GM19452 (cell line): Measurements from ENCODE around the gene LMO3.

Experiments
- ATAC-seq: cut with Tn5 transposase; IDR thresholded peaks from one replicate; pipeline ENCODE4 v1.9.1; 2021; ENCODE audit not compliant: unreplicated experiment

The LMO3 gene

GRCh38 chr12:16606117-16606200 lies at the start of gene LMO3:
LMO3 (minus strand) TSS chr12:16606162; CDS start chr12:16600860, 5,302 bp downstream.
- no peak for ATAC-seq

DNA sequence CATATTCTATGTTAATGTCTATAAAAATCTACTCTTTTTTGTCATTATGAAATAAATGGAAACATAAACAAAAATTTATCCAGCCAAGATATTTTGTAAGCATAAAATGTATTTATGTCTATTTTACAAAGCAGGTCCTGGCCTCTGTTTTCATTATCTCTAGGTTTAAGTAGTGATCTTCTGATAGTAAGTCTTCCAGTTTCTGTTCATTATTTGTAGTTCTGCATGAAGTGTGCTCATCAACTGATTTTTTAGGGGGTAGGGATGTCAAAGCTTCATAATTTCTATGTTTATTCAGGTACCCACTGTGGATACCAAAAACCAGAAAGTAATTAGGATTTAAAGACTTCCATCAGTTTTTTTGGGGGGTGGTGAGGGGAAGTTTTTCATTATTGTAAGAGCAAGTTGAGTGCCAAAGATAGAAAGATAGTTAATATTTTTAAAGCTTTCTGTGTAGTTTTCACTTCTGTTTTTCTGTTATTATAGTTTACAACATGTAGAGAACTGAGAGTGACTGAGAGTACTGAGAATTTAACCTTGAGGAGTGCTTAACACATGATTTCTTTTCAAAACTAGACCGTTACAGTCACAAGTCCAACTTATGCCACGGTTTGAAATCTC lies 30.6 kb upstream of the LMO3 start:
- peak; percentile 81 for ATAC-seq

- ATAC-seq, result no peak
Measured at GRCh38 chr12:16634786-16635185, 28.8 kb upstream of the LMO3 start.

- ATAC-seq, result no peak
Measured at GRCh38 chr12:16626991-16627390, 21.0 kb upstream of the LMO3 start.

GRCh38 chr12:16622338-16622737 lies 16.4 kb upstream of the LMO3 start:
- ATAC-seq, result no peak

GRCh38 chr12:16619537-16619936 lies 13.6 kb upstream of the LMO3 start:
- no peak for ATAC-seq

DNA sequence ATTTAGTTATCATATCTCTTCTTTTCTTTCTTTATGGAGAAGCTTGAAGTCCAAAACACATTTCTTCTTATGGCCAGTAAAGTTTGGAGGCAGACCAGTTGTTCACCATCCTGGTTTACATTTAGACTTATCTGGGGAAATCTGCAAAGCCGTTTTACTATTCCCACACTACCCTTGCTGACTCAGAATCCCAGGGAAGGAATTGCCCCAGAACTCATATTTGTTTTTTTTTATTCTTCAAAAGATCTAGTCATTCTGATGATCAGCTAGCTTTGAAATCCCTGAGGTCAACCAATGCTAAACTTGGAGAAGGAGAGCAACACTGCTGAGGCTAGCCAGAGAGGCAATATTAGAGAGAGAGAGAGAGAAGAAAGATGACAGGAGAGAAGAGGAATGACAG lies 12.3 kb upstream of the LMO3 start:
- no peak for ATAC-seq

- ATAC-seq, result no peak
Measured at GRCh38 chr12:16613199-16613598, 7.2 kb upstream of the LMO3 start.

DNA sequence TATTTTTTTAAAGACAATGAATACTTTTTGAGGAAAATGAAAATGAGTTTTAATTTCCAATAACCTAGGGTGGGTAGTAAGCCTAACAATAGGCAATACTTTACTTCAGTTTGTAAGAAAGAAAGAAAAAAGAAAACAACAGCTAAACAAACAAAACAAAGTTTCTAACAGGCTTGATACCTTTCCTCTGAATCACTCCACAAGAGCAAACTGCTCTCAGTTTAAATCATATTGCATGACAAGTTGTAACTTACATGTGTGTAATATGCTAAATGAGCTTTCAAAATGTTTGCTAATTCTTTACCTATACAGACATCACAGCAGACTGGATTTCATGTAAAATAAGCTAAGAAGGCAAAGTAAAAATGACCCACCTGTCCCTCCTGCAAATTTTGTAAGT lies 6.7 kb upstream of the LMO3 start:
- no peak for ATAC-seq

DNA sequence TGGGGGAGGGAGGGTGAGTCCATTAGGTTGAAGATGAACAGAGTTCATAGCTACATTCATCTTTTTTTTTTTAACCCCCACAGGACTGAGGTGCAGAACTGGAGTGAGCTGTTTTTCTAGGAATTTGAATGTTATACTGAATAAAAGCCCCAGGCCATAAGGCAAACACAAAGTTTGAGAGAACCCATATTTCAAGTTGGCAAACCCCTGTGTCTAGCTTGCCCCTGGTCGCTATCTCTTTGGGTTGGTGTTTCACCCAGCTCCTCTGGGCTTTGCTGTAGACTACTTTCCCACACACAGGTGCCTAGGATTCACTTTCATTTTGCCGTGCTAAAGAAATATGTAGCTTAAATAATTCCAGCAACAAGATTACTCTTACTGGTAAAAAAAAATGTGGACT lies 5.2 kb upstream of the LMO3 start:
- no peak for ATAC-seq

DNA sequence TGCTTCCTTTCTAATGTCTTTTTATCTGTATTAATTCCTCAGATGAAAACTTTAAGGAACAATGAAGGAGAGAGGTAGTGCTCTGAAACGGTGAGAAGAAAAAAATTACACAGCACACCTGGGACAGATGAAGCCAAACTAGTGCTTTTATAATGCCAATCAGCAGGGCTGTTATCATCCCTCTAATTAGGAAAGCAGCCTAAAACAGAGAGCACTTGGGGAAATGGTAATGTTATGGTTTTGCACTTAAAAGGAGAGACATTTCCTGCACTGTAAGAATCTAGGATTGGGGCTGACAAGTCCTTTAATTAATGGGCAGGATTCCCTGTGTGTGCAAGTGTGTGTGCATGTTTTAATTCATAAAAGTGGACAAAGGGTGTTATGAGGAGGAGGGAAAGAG lies 4.8 kb upstream of the LMO3 start:
- no peak for ATAC-seq

DNA sequence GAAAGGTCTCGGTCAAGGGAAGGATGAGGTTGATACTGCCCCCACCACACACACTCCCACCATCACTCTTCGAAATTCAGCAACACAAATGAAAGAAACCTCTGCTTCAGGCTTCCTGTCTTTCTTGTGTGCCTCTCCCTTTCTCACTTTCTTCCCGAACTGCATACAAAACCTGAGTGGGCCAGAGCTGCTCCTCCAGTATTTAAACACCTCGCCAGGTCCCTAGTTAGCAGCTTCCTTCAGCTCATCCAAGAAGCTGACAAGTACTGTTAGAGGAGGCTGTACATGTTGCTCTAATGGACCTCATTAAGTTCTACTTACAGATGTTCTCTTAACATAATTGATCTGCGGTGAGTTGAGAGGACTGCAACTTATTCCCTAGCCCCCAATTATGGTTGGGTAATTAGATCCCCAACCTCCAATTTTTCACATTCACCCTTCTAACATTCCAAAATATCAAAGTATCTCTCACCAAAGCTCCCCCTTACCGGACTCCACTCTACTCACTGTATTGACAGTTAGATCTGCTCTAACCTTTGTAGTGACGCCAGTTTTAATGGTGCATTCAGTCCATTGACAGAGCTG lies 4.1 kb upstream of the LMO3 start:
- ATAC-seq, result no peak

DNA sequence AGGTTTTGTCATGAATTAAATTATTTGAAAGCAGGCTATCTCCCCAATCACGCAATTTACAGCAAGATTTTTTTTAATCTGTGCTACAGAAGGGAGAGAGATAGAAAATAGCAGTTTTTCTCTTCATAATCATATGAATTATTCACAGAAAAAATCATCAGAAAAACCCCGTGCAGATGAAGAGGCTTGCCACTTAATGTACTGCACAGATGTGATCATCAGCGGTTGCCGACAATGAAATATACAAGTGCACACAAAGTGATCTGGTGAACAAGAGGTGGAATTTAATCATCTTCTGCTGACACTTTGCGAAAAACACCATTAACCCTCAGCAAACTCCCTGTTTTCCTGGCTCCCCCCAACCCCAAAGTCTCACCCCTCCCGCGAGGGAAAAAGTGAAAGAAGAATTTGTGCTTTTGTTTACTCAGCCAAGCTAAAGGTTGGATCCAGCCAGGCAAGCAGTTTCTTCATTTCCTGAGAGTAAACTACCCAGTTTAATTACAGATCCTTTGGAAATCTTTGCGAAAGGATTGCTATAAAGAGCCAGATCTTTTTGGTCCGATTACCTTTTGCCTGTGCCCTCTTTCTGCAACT lies 3.1 kb upstream of the LMO3 start:
- no peak for ATAC-seq

DNA sequence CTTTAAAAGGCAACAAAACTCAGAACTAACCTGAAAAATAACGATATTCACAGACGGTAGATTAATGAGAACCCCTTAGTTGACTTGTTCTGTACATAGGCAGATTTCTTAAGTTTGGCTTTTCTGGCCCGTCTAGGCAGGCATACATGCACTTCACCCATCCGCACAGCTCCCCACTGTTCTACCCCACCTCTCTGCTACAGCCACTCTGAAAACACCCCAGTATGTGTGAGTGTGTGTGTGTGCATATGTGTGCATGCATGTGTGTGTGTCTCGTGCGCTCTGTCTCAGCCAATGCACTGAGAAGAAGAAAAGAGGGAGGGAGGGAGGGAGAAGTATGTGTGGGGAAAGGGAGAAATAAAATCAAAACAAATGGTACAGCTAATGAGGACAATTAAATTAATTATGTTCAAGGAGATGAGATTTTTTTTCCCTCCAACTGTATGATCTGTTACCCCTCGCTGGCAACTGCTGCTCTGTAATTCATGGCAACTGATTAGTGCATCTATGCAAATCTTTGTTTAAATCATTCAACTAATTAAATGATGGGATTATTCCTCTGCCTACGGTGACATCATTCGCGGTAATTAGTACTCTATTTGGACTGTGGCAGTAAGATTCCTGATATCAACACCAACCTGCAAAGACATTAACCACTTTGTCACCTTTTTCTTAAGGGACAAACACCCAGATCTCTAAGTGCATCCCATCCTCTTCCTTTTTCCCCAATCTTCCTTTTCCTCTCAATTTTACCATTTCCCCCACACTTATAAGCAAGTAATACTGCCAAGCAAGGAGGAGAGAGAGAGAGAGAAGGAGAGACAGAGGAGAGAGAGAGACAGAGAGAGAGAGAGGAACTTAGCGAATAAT lies 2.2 kb upstream of the LMO3 start:
- ATAC-seq, result no peak

DNA sequence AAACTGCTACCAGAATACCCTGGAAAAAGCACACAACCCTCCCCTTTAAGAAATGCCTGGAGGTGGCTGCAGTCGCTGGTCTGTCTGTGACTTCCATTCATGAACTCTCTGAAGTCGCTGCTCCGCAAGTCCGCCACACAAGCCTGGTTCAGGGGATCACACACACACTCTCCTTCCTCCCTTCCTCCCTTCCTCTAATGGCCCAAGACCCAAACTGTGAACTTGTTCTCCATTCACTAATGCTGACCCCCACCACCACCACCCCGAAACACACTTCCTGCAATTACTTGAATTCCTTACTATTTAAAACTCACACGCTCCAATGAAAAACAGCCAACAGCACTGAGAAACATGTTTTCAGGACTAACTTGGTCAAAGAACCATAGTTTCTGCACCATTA lies 1.0 kb upstream of the LMO3 start:
- no peak for ATAC-seq

DNA sequence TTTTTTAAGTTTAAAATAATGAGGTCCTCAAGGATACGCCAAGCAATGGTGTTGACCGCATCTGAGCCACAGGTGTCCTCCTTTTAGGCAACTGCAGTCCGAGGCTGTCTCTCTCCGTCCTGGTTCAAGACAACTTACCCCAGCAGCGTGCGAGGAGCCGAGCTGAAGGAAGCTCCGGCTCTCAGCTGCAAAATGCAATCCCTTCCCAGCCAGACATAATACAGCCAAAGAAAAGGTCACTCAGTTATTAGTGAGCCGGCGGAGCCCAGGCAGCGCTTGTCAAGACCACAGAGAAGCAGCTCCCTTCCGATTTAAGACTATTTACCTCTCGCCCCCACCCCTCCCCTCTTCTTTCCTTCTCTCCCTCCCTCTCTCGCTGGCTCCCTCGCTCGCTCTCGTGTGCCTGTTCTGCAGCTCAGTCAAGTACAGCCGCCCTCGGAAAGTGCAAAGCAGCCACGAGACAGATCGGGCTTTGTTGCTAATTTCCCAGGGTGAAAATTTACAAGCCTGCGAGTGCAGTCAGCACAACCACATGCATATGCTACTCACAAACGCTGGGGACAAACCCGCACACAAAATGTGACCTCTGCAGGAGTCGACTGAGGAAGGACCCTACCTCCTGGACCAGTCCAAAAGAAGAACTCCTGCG lies 363 bp upstream of the LMO3 start:
- ATAC-seq, result no peak

- no peak for ATAC-seq
Measured at GRCh38 chr12:16605642-16606116, 283 bp downstream of the LMO3 start.

GRCh38 chr12:16604596-16605252 lies 1.2 kb downstream of the LMO3 start:
- no peak for ATAC-seq

GRCh38 chr12:16603916-16604575 lies 1.9 kb downstream of the LMO3 start:
- no peak for ATAC-seq

DNA sequence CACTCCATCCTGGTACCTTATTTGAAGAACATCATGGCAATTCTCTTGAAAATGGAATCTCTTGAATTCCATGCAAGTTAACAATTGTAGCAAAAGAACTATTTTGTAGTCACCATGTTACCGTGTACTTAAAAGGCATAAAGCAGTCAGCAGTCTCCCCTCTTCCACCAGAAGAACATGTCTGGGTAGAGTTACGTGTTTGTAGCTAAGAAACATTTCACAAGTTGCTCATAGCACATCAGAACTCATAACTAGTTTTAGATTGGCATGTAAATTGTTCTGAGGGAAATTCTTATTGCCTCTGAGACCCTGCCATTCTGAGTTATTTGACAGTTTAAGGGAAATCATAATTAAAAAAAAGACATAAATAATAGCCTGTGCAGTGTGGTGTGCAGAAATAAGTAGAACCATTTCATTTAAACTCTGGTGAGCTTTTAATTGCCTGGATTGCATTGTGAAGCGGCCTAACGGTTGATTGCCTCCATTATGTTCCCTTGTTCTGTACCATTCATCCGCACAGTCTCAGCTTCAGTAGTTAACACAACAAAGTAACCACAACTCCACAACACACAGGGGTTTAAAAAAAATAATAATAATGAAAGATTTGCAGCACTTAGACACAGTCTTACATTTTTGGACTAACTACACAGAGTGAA lies 2.6 kb downstream of the LMO3 start:
- ATAC-seq, result no peak
